Lung (tissue), 12 donors: Measurements from ENCODE around the gene COX6A2. TPM values are rescaled to one million over a fixed set of nuclear protein-coding genes. Genes with fewer than 3 reads are reported as not detected.
"Not testable (repeated sequence)": the region's sequence is repeated elsewhere in the genome, so short reads cannot be mapped to it uniquely, and the experiment has no call there.

Source experiments
- ATAC-seq: fragments of 200-7000 bp; cut with Tn5 transposase; one replicate; pipeline ENCODE4 v1.9.1; 2020; ENCODE audit warnings: moderate number of reproducible peaks; ENCODE audit not compliant: insufficient read depth, low FRiP score
- DNase-seq, 3 donors: peaks; one replicate each; pipeline ENCODE4 v3.0.0-alpha.2; 2013 to 2017
- H3K27ac ChIP-seq, 2 donors: one replicate each; pipeline ENCODE4 v1.5.1; 2013; ENCODE audit warnings: mild to moderate bottlenecking in 2 of 2, moderate library complexity in 2 of 2, control low read depth in 1 of 2, inconsistent platforms in 1 of 2, low read depth in 1 of 2, low read length in 1 of 2
- H3K27me3 ChIP-seq, 3 donors: one replicate each; pipeline ENCODE4 v1.5.1; 2013; ENCODE audit warnings: low read length in 2 of 3; ENCODE audit not compliant: control insufficient read depth in 3 of 3, insufficient read depth in 3 of 3
- H3K36me3 ChIP-seq, 4 donors: one replicate each; pipeline ENCODE4 v1.5.1; 2013; ENCODE audit warnings: low read length in 4 of 4, mild to moderate bottlenecking in 1 of 4, moderate library complexity in 1 of 4; ENCODE audit not compliant: control insufficient read depth in 4 of 4, insufficient read depth in 4 of 4
- H3K4me1 ChIP-seq, 5 donors: one replicate each; pipeline ENCODE4 v1.5.1; 2013; ENCODE audit warnings: low read length in 5 of 5, mild to moderate bottlenecking in 2 of 5, moderate library complexity in 1 of 5; ENCODE audit not compliant: control insufficient read depth in 5 of 5, insufficient read depth in 5 of 5
- H3K4me3 ChIP-seq: one replicate; pipeline ENCODE4 v1.5.1; 2013; ENCODE audit warnings: mild to moderate bottlenecking, control low read depth, moderate library complexity
- H3K9ac ChIP-seq, 2 donors: one replicate each; pipeline ENCODE4 v1.5.1; 2013; ENCODE audit warnings: low read length in 2 of 2, control low read depth in 1 of 2; ENCODE audit not compliant: insufficient read depth in 1 of 2
- H3K9me3 ChIP-seq, 4 donors: one replicate each; pipeline ENCODE4 v1.5.1; 2013; ENCODE audit warnings: low read length in 3 of 4, mild to moderate bottlenecking in 1 of 4, moderate library complexity in 1 of 4; ENCODE audit not compliant: control insufficient read depth in 4 of 4, insufficient read depth in 3 of 4
- WGBS, 2 donors: extraction: QIAGEN DNeasy Blood & Tissue Kit; methylation state at CpG; one replicate each; pipeline ENCODE4 v1.1.7; 2013; 5-methylcytosine and 5-hydroxymethylcytosine counted together
- polyA plus RNA-seq, 2 donors: library from polyadenylated mRNA; stranded (reverse); fragments of 200-250 nt; gene quantifications; one replicate each; pipeline ENCODE4 v1.2.1, GENCODE V29; 2013
- total RNA-seq, 2 donors: library from RNA; depleted of rRNA in 1 of 2; stranded (reverse); fragments of >200 nt in 1 of 2; gene quantifications; one replicate each; pipeline ENCODE4 v1.2.1, GENCODE V29; 2014 to 2021
- TF ChIP-seq, protein P1 (sequence below): IDR thresholded peaks from 2 replicates; pipeline ENCODE4 v1.5.1; 2012; ENCODE audit warnings: mild to moderate bottlenecking; ENCODE audit errors: control extremely low read depth, extremely low read depth
- donor health status: control.
- donor health status: control.
- donor health status: Bipolar disorder and iron deficiency.
- donor health status: healthy.
- donor health status: DM: yes; HTN: yes; CAD: no.

Gene COX6A2
- total and polyA plus RNA-seq, 4 donors = not detected

DNA sequence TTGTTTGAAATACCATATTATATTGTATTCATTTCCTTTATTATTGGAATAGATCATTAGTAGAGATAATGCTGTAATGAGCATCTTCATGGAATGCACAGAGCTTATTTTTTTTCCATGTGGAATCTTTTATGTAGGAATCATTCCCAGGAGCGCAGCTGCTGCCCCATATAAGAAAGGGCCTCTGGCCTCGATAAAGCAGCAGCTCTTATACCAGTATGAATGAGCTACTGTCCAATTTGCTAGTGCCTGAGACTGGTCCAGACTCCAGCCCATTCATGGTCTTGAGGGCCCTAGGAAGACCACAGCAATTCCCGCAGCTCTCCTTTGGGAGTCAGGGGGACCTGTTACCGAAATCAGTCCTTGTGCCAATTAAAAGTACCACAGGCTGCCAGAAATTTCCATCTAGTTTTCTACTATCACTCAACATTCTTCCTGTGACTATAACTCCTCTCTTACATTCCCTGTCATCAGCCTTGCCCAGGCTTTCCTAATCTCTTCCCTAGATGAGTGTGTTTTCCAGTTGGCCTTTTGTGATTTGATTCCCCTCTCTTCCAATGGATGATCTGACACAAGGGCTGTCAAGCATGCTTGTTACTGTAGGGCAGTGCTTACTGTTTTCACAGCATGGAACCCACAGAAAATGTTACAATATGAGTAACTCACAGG, 12.5 kb upstream of the COX6A2 start:
- H3K27me3 ChIP-seq = no peaks in the 10 kb centered on the region
- no peak overlapping the region for H3K9ac ChIP-seq
- TF ChIP-seq, protein P1, sequence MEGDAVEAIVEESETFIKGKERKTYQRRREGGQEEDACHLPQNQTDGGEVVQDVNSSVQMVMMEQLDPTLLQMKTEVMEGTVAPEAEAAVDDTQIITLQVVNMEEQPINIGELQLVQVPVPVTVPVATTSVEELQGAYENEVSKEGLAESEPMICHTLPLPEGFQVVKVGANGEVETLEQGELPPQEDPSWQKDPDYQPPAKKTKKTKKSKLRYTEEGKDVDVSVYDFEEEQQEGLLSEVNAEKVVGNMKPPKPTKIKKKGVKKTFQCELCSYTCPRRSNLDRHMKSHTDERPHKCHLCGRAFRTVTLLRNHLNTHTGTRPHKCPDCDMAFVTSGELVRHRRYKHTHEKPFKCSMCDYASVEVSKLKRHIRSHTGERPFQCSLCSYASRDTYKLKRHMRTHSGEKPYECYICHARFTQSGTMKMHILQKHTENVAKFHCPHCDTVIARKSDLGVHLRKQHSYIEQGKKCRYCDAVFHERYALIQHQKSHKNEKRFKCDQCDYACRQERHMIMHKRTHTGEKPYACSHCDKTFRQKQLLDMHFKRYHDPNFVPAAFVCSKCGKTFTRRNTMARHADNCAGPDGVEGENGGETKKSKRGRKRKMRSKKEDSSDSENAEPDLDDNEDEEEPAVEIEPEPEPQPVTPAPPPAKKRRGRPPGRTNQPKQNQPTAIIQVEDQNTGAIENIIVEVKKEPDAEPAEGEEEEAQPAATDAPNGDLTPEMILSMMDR = no peak
- H3K36me3 ChIP-seq = no peaks in the 10 kb centered on the region
- peak overlapping the region in 1 of 2 donors; percentile 35 for H3K27ac ChIP-seq
- ATAC-seq (no peak), DNase-seq (no peak)
- WGBS, 2 donors = 77 to 91% methylated on average over 4 of the region's 4 CpGs
- H3K4me3 ChIP-seq = no peak overlapping the region
- H3K9me3 ChIP-seq = no peaks in the 10 kb centered on the region
- H3K4me1 ChIP-seq = no peaks in the 10 kb centered on the region

DNA sequence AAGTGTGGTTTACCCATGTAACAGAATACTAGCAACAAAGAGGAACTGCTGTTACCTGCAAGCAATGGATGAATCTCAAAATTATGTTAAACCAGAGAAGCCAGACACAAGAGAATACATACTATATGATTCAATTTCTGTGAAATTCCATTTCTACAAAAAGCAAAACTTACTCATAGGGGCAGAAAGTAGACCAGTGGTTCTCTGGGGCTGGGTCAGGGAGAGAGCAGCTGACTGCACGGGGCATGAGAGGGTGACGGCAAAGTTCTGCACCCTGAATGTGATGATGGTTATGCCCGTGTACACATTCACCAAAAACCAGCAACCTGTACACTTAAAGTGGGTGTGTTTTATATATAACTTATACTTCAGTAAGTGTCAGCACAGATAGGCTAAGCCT, 11.4 kb upstream of the COX6A2 start:
- Histone ChIP-seq H3K4me1 (no peaks in the 10 kb centered on the region), H3K4me3 (no peak overlapping the region), H3K27me3 (no peaks in the 10 kb centered on the region), H3K36me3 (no peaks in the 10 kb centered on the region), H3K9me3 (no peaks in the 10 kb centered on the region), H3K27ac (no peak overlapping the region), H3K9ac (no peak overlapping the region)
- DNase-seq (no peak), ATAC-seq (no peak)
- TF ChIP-seq, protein P1 = no peak
- 81 to 91% methylated on average over 3 of the region's 3 CpGs for WGBS, 2 donors

DNA sequence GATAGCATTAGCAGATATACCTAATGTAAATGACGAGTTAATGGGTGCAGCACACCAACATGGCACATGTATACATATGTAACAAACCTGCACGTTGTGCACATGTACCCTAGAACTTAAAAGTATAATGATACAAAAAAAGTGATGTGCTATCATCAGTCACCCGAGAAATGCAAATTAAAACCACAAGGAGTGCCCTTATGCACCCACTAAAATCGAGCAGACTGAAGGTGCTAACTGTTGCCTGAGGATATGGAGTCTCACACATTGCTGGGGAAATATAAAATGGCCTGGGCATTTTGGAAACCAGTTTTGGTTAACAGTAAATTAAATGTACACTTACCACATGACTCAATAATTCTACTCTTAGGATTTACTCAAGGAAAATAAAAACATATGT, 10.9 kb upstream of the COX6A2 start:
- H3K36me3 ChIP-seq, H3K27me3 ChIP-seq, H3K4me1 ChIP-seq, DNase-seq, H3K4me3 ChIP-seq, H3K9me3 ChIP-seq, H3K9ac ChIP-seq, ATAC-seq, H3K27ac ChIP-seq: not testable (repeated sequence)
- WGBS, 2 donors = 54 to 69% methylated on average over 3 of the region's 4 CpGs

DNA sequence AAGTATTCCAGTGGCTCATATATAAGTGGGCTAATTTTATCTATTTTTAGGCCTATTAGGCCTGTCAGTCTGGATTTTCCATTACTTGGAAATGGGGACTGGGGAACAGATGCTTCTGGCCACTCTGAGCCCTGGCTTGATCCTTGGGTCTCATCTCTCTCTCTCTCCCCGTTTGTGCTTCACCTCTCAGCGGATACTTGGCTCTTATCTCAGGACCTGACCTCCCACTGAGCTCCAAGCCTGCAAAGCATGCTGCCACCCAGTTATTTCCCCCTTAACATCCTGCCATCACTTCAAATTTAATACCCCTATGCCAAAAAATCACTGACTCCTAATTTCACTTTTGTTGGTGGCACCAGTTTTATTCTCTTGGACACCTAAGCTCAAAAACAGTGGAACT, 10.3 kb upstream of the COX6A2 start:
- Histone ChIP-seq H3K36me3 (no peaks in the 10 kb centered on the region), H3K27ac (no peak overlapping the region), H3K9me3 (no peaks in the 10 kb centered on the region), H3K4me1 (peaks cover 0 to under 1% (median 0%) of the 10 kb centered on the region in 5 donors), H3K27me3 (no peaks in the 10 kb centered on the region), H3K4me3 (no peak overlapping the region), H3K9ac (no peak overlapping the region)
- TF ChIP-seq, protein P1 = no peak
- ATAC-seq (no peak), DNase-seq (no peak)
- 58 to 86% methylated on average over 2 of the region's 2 CpGs for WGBS, 2 donors
